OCI-LY3 (cell line): Measurements from ENCODE around the gene BMPER.

Experiments used
- H2AFZ ChIP-seq: fragments of 200-600, 300-600 bp; shearing (Covaris generic); 2 replicates; pipeline ENCODE4 v1.6.0; 2014; ENCODE audit warnings: antibody characterized with exemption, low read depth, low read length
- H3K27ac ChIP-seq: fragments of 200-600, 300-600 bp; sonication (generic); 2 replicates; pipeline ENCODE4 v1.5.1; 2014; ENCODE audit warnings: mild to moderate bottlenecking, low read length, moderate library complexity, mixed read lengths
- H3K27me3 ChIP-seq: fragments of 200-600, 300-600 bp; sonication (generic); 2 replicates; pipeline ENCODE4 v1.6.1; 2014; ENCODE audit warnings: low read depth, low read length, mixed read lengths
- H3K36me3 ChIP-seq: fragments of 200-600, 300-600 bp; sonication (generic); replicated peaks from 2 replicates; pipeline ENCODE3; 2014; ENCODE audit warnings: low read depth, low read length, mixed read lengths
- H3K4me1 ChIP-seq: fragments of 300-600, 200-600 bp; sonication (generic); 2 replicates; pipeline ENCODE4 v1.6.1; 2014; ENCODE audit warnings: low read length, mixed read lengths
- H3K4me2 ChIP-seq: fragments of 200-600, 300-600 bp; sonication (generic); 2 replicates; pipeline ENCODE4 v1.6.1; 2014; ENCODE audit warnings: low read length, mixed read lengths
- H3K4me3 ChIP-seq: fragments of 300-600, 200-600 bp; sonication (generic); 2 replicates; pipeline ENCODE4 v1.5.1; 2014; ENCODE audit warnings: antibody characterized with exemption, mild to moderate bottlenecking, low read length, moderate library complexity
- H3K79me2 ChIP-seq: fragments of 300-600, 200-600 bp; shearing (Covaris generic); 2 replicates; pipeline ENCODE4 v1.6.1; 2014; ENCODE audit warnings: mild to moderate bottlenecking, low read length, mixed read lengths
- H3K9ac ChIP-seq: fragments of 300-600, 200-600 bp; shearing (Covaris generic); 2 replicates; pipeline ENCODE4 v1.6.0; 2014; ENCODE audit warnings: mild to moderate bottlenecking, low read length, moderate library complexity
- H3K9me3 ChIP-seq: fragments of 200-600, 300-600 bp; shearing (Covaris generic); 2 replicates; pipeline ENCODE4 v1.6.1; 2014; ENCODE audit warnings: low read length, mixed read lengths; ENCODE audit not compliant: insufficient read depth
- H4K20me1 ChIP-seq: fragments of 200-600, 300-600 bp; sonication (generic); 2 replicates; pipeline ENCODE4 v1.6.1; 2016; ENCODE audit warnings: low read length, mixed read lengths; ENCODE audit not compliant: insufficient read depth
- EZH2phosphoT487 ChIP-seq: fragments of 200-600 bp; shearing (Covaris generic); IDR thresholded peaks from 2 replicates; pipeline ENCODE4 v1.6.1; 2018; ENCODE audit warnings: antibody characterized with exemption, mixed run types, low read depth
- TF ChIP-seq, protein P1 (sequence below): fragments of 200-600, 300-600 bp; sonication (generic); IDR thresholded peaks from 2 replicates; pipeline ENCODE4 v1.5.1; 2014; ENCODE audit warnings: antibody characterized with exemption, low read length, low read depth

BMPER gene

DNA sequence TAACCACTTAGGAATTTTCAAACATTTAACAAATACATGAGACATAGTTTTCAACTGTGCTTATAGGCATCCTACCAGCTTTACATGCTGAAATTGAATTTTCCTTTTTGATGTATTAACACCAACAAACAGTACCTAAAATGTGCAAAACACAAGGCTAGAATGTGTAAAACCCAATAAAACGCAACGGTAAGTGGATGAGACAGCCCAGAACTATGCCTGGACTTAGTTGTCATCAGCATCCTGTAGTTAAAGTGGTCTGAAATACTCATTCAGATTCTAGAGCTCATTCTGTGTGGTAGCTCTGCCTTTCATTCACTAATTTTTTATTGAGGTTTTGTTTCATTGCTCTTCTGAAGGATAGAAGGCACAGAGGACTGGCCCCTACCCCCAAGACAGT lies 137.1 kb downstream of the BMPER start:
- Histone ChIP-seq H3K9me3 (no peaks in the 10 kb centered on the region), H2AFZ (no peak overlapping the region), H3K36me3 (no peaks in the 10 kb centered on the region), H3K4me1 (no peaks in the 10 kb centered on the region), H3K27me3 (no peaks in the 10 kb centered on the region), H3K9ac (no peak overlapping the region), H3K4me3 (no peak overlapping the region), H3K4me2 (no peak overlapping the region), H3K79me2 (no peaks in the 10 kb centered on the region), H4K20me1 (no peaks in the 10 kb centered on the region), H3K27ac (no peak overlapping the region)
- TF ChIP-seq, protein P1, sequence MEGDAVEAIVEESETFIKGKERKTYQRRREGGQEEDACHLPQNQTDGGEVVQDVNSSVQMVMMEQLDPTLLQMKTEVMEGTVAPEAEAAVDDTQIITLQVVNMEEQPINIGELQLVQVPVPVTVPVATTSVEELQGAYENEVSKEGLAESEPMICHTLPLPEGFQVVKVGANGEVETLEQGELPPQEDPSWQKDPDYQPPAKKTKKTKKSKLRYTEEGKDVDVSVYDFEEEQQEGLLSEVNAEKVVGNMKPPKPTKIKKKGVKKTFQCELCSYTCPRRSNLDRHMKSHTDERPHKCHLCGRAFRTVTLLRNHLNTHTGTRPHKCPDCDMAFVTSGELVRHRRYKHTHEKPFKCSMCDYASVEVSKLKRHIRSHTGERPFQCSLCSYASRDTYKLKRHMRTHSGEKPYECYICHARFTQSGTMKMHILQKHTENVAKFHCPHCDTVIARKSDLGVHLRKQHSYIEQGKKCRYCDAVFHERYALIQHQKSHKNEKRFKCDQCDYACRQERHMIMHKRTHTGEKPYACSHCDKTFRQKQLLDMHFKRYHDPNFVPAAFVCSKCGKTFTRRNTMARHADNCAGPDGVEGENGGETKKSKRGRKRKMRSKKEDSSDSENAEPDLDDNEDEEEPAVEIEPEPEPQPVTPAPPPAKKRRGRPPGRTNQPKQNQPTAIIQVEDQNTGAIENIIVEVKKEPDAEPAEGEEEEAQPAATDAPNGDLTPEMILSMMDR, result no peak
- no peak for TF ChIP-seq EZH2phosphoT487

DNA sequence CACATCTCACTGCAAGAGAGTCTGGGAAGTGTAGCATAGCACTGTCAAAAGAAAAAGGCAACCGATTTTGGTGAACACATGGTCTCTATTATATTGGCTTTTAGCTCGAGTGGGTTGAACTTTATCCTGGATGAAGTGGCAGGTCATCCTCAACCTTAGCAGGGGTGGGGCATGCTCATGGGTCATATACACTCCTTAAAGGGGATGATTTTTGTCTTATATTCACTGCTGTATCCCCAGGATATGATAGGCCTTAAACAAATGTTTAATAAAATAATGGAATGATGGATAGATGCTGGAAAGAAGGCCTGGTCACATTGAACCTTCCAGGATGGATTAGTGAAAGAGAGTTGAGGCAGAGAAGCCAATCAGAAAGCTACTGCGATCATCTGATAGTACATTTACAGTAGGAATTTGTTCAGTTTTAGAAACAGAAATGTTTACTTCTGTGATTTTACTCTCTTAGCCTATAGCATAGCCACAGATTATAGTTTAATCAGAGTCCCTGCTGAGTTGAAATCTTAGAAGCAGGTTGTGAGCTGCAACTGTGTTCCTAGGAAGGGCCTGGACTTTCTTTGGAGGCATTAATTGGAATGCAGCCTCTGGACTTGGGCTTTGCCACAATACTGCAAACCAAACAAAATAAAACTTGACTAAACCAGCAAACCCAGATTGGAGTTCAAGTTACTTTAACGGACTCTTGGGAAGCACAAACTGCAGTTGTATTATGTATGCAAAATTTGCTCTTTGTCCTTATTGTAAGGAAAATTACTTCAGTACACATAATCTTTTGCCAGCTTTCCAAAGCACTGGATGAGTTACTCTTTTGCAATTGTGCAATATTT lies 138.3 kb downstream of the BMPER start:
- H3K4me2 ChIP-seq, result no peak overlapping the region
- no peak overlapping the region for H3K4me3 ChIP-seq
- H3K36me3 ChIP-seq, result no peaks in the 10 kb centered on the region

DNA sequence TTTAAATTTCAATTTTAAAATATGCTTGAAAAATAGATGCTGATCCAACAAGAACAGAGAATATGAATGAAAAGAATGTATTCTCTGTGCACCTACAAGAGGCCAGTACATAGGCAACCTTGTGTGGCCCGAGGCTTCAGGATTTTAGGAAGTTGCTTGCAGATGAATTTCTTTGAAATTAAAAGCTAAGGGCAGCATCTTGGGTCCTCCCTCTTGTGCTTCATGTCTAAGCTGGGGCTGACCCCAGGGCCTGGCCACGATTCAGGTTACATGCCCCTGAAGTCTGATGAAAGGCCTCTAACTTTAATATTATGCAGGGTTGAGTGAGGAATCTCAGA lies 138.9 kb downstream of the BMPER start:
- Histone ChIP-seq H3K27me3 (no peaks in the 10 kb centered on the region), H2AFZ (no peak overlapping the region), H3K4me1 (no peaks in the 10 kb centered on the region), H3K4me2 (no peak overlapping the region), H4K20me1 (no peaks in the 10 kb centered on the region), H3K9me3 (no peaks in the 10 kb centered on the region), H3K79me2 (no peaks in the 10 kb centered on the region), H3K4me3 (no peak overlapping the region), H3K9ac (no peak overlapping the region), H3K27ac (no peak overlapping the region), H3K36me3 (no peaks in the 10 kb centered on the region)
- TF ChIP-seq EZH2phosphoT487, result no peak
- TF ChIP-seq, protein P1, result no peak

More for the DNA sequence above, 138.3 kb downstream of the BMPER start:
- TF ChIP-seq EZH2phosphoT487, result no peak
- TF ChIP-seq, protein P1, result no peak
- no peaks in the 10 kb centered on the region for H4K20me1 ChIP-seq
- H2AFZ ChIP-seq, result no peak overlapping the region
- H3K79me2 ChIP-seq, result no peaks in the 10 kb centered on the region
- H3K9ac ChIP-seq, result no peak overlapping the region
- H3K4me1 ChIP-seq, result no peaks in the 10 kb centered on the region
- H3K9me3 ChIP-seq, result no peaks in the 10 kb centered on the region
- H3K27ac ChIP-seq, result no peak overlapping the region
- H3K27me3 ChIP-seq, result no peaks in the 10 kb centered on the region

DNA sequence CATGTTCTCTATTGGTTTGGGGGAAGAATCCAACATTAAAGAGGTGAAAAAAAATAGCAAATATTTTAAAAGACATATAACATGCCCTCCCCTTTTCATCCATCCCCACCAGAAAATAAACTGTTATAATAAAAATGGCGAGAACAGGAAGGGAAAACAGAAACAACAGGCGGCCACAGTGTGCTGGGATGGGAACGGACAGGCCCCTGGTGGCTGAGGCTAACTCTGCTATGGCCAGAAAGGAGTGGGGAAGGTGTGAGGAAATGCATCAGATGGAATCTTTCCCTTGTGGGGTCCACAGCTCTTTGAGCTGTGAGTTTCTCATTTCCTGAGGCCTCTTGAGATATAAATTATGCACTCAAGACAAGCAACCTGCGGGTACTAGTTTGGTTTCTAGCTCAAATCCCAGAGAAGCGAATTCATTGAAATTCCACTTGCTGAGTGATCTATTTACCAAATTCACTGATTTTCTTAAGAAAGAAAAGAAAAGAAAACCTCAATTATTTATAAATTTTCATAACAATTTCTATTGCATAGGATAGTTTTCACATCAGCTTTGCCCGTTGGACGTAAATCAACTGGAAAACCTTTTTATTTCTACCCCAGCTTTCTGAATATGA lies 139.5 kb downstream of the BMPER start:
- H3K9ac ChIP-seq, result no peak overlapping the region

More for the DNA sequence above, 139.5 kb downstream of the BMPER start:
- Histone ChIP-seq H3K4me3 (no peak overlapping the region), H3K36me3 (no peaks in the 10 kb centered on the region), H3K27ac (no peak overlapping the region), H3K4me1 (no peaks in the 10 kb centered on the region), H3K4me2 (no peak overlapping the region), H3K79me2 (no peaks in the 10 kb centered on the region), H2AFZ (no peak overlapping the region), H3K9me3 (no peaks in the 10 kb centered on the region), H3K27me3 (no peaks in the 10 kb centered on the region), H4K20me1 (no peaks in the 10 kb centered on the region)
- TF ChIP-seq EZH2phosphoT487, result no peak
- TF ChIP-seq, protein P1, result no peak
